Activated T-cell treated with anti-CD3 and anti-CD28 coated beads for 1 hour (primary cell): ENCODE results near the gene HLA-DRA.

Experiments
- DNase-seq: peaks from one replicate; pipeline ENCODE4 v3.0.0-alpha.2; 2020; ENCODE audit warnings: low read depth

HLA-DRA gene

GRCh38 chr6:32439602-32440214 is at the start of gene HLA-DRA:
Gene HLA-DRA (plus strand): TSS chr6:32439887. CDS start chr6:32439951, 64 bp downstream.
- no peak for DNase-seq

DNA sequence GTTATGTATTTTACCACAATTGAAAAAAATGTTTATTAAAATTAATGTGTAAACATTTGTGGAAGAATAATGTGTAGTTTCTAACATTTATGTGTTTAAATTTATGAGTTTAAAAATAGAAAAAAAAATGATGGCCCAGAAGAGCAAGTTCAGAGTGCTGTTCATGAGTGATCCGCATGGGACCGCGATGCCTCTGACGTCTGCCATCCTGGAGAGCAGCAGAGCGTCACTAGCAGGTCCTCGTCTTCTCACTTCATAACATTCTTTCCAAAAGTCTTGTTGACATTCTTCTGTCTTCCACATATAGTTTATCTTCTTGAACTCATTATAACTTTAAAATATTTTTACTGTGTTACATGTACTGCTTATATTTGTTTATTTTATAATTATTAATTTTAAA is 48.2 kb upstream of the HLA-DRA start:
- no peak for DNase-seq

GRCh38 chr6:32393665-32394420 is 45.8 kb upstream of the HLA-DRA start:
- DNase-seq, result no peak

DNA sequence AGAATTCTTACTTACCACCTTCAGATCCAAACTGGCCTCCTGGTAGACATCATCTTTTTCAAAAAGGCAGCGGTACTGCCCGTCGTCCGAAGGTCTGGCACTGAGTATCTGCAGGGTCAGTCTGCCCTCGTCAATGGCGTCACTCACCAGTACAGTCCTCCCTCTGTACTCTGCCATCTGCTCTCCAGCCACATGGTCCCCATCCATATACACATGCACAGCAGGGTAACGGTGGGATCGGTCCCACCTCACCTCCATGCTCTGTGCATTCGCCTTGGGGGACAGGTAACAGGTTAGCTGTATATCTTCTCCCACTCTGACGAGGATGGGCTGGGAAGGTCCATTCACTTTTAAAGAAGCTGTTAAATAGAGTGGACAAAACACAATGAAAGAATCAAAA is 43.7 kb upstream of the HLA-DRA start:
- no peak for DNase-seq

- no peak for DNase-seq
Measured at GRCh38 chr6:32397252-32397920, 42.3 kb upstream of the HLA-DRA start.

DNA sequence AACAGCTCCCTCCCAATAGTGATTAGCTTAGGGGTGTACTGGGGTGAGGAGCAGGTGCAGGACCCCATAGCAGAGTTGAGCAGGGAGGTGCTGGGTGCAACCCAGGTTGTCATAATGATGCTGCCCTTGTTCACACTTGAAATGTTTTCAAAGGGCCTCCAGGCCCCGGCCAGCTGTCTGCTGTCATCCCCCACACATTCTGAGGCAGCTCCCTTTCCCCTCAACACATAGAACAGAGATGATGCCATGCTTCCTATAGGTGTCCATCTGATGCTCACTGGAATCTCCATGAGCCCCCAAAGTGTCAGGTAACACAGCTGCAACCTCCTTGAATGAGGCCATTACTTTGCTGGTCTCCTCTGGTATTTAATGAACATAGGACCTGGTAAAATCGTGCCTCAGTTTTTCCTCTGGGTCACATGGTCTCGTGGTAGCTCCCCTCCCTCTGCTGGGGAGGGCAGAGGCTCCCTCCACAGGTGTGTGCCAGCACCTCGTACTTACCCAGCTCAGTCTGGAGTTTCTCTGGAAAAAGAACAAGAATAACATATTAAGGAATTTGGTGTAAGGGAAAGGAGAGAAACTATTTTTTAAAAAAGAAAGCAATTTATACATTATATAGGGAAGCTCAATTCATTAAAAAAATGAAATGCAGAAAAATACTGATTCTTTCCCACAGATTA is 38.3 kb upstream of the HLA-DRA start:
- DNase-seq, result no peak

- DNase-seq, result no peak
Measured at GRCh38 chr6:32402812-32403211, 36.9 kb upstream of the HLA-DRA start.

DNA sequence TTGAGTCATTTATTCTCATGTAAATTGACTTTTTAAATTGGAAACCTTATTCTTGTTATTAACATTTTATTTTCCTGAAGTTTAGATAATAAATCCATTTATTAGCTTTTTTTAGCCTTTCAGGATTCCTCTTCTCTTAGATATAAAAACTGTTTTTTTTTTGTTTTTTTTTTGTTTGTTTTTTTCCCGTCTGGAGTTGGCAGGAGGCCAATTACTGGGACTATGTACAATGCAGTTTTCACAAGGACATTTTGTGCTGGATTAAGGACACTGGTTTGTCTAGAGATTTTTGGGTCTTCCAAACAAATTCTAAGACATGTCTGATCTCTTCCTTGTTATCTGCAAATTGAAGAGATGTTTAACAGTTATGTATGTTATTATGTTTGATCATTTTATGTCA is 34.0 kb upstream of the HLA-DRA start:
- no peak for DNase-seq

DNA sequence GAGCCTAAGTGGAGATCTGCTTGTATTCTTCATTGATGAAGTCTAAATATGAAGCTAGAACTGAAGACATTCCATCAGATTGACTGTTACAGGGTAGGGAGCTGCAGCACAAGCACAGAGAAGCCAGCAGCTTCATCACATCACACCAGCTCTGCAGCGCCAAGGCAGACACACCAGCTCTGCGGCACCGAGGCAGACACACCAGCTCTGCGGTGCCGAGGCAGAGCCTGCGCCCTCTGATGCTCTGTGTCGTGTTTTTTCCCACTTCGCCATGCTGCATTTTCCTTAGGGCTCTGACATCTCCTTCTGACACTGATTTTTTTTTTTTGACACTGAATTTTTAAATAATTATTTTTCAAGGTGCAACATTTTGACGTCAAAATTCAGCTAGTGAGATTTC is 33.5 kb upstream of the HLA-DRA start:
- DNase-seq, result no peak

GRCh38 chr6:32406857-32407256 is 32.8 kb upstream of the HLA-DRA start, which contains the start of gene BTNL2:
Gene BTNL2 (minus strand): TSS chr6:32407181. CDS start chr6:32407123, 58 bp downstream.
- DNase-seq, result no peak

GRCh38 chr6:32410906-32411305 is 28.8 kb upstream of the HLA-DRA start:
- no peak for DNase-seq

- no peak for DNase-seq
Measured at GRCh38 chr6:32411566-32412327, 27.9 kb upstream of the HLA-DRA start.

DNA sequence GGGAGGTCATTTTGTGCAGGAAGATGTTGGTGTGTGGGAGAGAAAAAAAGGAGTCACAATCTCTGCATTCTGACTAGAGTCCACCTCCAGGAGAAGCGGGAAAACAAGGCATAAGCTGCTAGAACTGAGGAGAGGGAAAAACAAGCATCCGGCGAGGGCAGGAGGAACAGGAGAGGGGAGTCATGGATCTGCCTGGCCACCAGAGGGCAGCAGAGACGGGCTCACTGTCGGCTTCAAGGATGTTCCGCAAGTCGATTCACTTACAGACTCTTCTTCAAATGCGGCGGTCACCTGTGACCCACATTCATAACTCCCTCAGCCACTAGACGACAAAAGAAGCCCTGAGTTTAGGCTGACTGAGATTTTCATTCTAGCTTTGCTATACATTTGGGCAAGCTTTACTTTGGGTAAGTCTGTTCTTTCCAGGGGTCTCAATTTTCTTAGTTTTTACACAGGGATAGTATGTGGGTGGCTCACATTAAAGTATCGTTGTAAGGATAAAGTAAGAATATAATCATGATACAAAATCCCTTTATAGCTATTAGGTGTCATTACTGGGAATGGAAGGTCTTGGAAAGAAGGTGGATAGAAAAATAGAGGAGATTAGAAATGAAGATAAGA is 26.1 kb upstream of the HLA-DRA start:
- peak; percentile 85 for DNase-seq

GRCh38 chr6:32415521-32416019 is 24.1 kb upstream of the HLA-DRA start:
- peak; percentile 70 for DNase-seq

DNA sequence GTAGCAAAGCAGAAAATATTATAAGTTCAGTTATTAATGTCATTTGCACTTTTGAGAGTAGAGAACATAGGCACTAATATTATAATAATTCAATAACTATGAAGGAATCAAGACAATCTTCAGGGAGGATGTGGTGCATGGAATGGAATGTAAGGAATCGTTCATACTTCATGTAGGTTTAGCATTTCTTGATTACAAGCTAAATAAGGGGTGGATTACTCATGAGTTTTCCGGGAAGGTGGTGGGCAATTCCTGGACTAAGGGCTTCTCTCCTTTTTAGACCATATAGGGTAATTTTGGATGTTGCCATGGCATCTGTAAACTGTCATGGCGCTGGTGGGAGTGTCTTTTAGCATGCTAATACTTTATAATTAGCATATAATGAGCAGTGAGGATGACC is 23.7 kb upstream of the HLA-DRA start:
- no peak for DNase-seq

DNA sequence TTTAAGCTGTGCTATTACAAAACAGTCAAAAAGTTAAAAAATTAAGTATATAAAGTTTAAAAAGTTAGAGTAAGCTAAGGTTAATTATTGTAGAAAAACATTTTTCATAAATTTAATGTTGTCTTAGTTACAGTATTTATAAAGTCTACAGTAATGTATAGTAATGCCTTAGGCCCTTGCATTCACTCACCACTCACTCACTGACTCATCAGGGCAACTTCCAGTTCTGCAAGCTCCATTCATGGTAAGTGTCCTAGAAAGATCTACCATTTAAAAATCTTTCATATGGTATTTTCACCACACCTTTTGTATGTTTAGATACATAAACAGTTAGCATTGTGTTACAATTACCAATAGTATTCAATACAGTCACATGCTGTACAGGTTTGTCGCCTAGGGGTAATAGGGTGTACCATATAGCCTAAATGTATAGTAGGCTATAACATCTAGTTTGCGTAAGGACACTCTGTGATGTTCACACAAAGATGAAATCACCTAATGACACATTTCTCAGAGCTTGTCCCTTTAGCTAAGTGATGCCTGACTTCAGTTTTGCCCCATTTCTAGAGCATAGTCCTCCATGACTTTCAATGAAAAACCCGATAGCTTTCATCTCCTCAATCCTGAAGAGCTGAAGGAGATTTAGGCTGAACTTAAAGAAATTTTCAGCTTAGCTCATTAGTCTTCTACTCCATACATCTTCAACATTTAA is 14.9 kb upstream of the HLA-DRA start:
- DNase-seq, result no peak

GRCh38 chr6:32426338-32426737 is 13.3 kb upstream of the HLA-DRA start:
- no peak for DNase-seq

- DNase-seq, result no peak
Measured at GRCh38 chr6:32427218-32427617, 12.5 kb upstream of the HLA-DRA start.

DNA sequence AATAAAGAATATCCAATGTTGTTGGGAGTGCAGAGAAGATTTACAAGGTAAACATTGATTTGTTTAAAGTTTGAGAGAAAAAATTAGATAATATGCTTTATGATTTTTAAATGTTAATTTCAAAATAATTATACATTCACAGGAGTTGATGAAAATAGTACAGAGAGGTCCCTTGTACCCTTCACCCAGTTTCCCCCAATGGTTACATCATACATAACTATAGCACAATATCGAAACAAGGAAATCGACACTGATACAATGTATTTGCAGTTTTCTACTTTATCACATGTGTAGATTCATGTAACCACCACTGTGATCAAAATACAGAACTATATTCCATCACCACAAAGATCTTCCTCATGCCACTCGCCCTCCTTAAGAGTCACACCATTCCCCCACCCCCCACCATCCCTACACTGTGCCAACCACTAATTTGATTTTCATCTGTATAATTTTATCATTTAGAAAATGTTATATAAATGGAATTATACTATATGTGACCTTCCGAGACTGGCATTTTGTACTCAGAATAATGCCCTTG is 11.7 kb upstream of the HLA-DRA start:
- DNase-seq, result no peak

- DNase-seq, result no peak
Measured at GRCh38 chr6:32430179-32430578, 9.5 kb upstream of the HLA-DRA start.
